Mesenchymal stem cell (in vitro differentiated cells and primary cell): ENCODE measurements around the gene PCDHGB3.

Experiments
- DNase-seq: peaks from one replicate; pipeline ENCODE4 v3.0.0-alpha.2; 2013
- H2AFZ ChIP-seq: one replicate; pipeline ENCODE4 v1.6.1; 2013; ENCODE audit warnings: low read depth, mild to moderate bottlenecking, control low read depth, inconsistent platforms, low read length, moderate library complexity
- H2AK5ac ChIP-seq: 2 replicates; pipeline ENCODE4 v1.6.1; 2013; ENCODE audit warnings: low read length, moderate library complexity, mild to moderate bottlenecking, inconsistent platforms; ENCODE audit not compliant: severe bottlenecking
- H2BK120ac ChIP-seq: one replicate; pipeline ENCODE4 v1.6.1; 2013; ENCODE audit warnings: low read depth, mild to moderate bottlenecking, inconsistent platforms, low read length, moderate library complexity
- H2BK12ac ChIP-seq, 2 experiments: one replicate each; pipeline ENCODE4 v1.6.1; 2013; ENCODE audit warnings: inconsistent platforms in 2 of 2, low read length in 2 of 2, mild to moderate bottlenecking in 2 of 2, moderate library complexity in 2 of 2, control low read depth in 1 of 2
- H2BK15ac ChIP-seq: one replicate; pipeline ENCODE4 v1.6.1; 2013; ENCODE audit warnings: mild to moderate bottlenecking, low read depth, inconsistent platforms; ENCODE audit not compliant: poor library complexity, severe bottlenecking
- H2BK5ac ChIP-seq: 2 replicates; pipeline ENCODE4 v1.6.1; 2013; ENCODE audit warnings: low read depth, mild to moderate bottlenecking, low read length, control low read depth, inconsistent platforms; ENCODE audit not compliant: poor library complexity, severe bottlenecking
- H3K14ac ChIP-seq, 2 experiments: one replicate each; pipeline ENCODE4 v1.6.1; 2013; ENCODE audit warnings: inconsistent platforms in 2 of 2, low read length in 2 of 2, control low read depth in 1 of 2, mild to moderate bottlenecking in 1 of 2, moderate library complexity in 1 of 2
- H3K18ac ChIP-seq, 2 experiments: one replicate each; pipeline ENCODE4 v1.6.1; 2013; ENCODE audit warnings: inconsistent platforms in 2 of 2, low read length in 2 of 2, control low read depth in 1 of 2, low read depth in 1 of 2, mild to moderate bottlenecking in 1 of 2
- H3K23ac ChIP-seq, 2 experiments: one replicate each; pipeline ENCODE4 v1.6.1; 2013; ENCODE audit warnings: inconsistent platforms in 2 of 2, low read length in 2 of 2, mild to moderate bottlenecking in 2 of 2, moderate library complexity in 2 of 2, control low read depth in 1 of 2
- H3K27ac ChIP-seq: 2 replicates; pipeline ENCODE4 v1.5.1; 2013; ENCODE audit warnings: mild to moderate bottlenecking, moderate library complexity, low read length, control low read depth, inconsistent platforms; ENCODE audit not compliant: poor library complexity, severe bottlenecking
- H3K27me3 ChIP-seq, 2 experiments: 2 replicates each; pipeline versions ENCODE4 v1.6.1 to v1.7.0; 2013; ENCODE audit warnings: low read length in 2 of 2, mild to moderate bottlenecking in 2 of 2, moderate library complexity in 2 of 2, control low read depth in 1 of 2, inconsistent platforms in 1 of 2; ENCODE audit not compliant: control insufficient read depth in 1 of 2, insufficient read depth in 1 of 2
- H3K36me3 ChIP-seq, 2 experiments: 2 replicates each; pipeline versions ENCODE4 v1.6.1 to v1.7.0; 2013; ENCODE audit warnings: low read length in 2 of 2, control low read depth in 1 of 2, inconsistent platforms in 1 of 2, low read depth in 1 of 2, mild to moderate bottlenecking in 1 of 2; ENCODE audit not compliant: insufficient read depth in 2 of 2, control insufficient read depth in 1 of 2
- H3K4ac ChIP-seq, 2 experiments: one replicate each; pipeline ENCODE4 v1.6.1; 2013; ENCODE audit warnings: inconsistent platforms in 2 of 2, low read length in 2 of 2, mild to moderate bottlenecking in 2 of 2, moderate library complexity in 2 of 2, control low read depth in 1 of 2, low read depth in 1 of 2
- H3K4me1 ChIP-seq: 2 replicates; pipeline ENCODE4 v1.6.1; 2013; ENCODE audit warnings: low read depth, low read length, control low read depth; ENCODE audit not compliant: control insufficient read depth, insufficient read depth
- H3K4me2 ChIP-seq: 2 replicates; pipeline ENCODE4 v1.6.1; 2013; ENCODE audit warnings: low read length, mild to moderate bottlenecking, inconsistent platforms; ENCODE audit not compliant: poor library complexity, severe bottlenecking
- H3K4me3 ChIP-seq, 2 experiments: 2 replicates each; pipeline versions ENCODE4 v1.5.1 to v1.7.0; 2013; ENCODE audit warnings: low read length in 2 of 2, mild to moderate bottlenecking in 2 of 2, control low read depth in 1 of 2, low read depth in 1 of 2; ENCODE audit not compliant: insufficient read depth in 1 of 2
- H3K79me1 ChIP-seq: replicated peaks from 2 replicates; pipeline ENCODE4 v1.6.1; 2013; ENCODE audit warnings: mild to moderate bottlenecking, control low read depth, low read length, inconsistent platforms; ENCODE audit not compliant: poor library complexity, severe bottlenecking
- H3K9ac ChIP-seq: 2 replicates; pipeline ENCODE4 v1.7.0; 2013; ENCODE audit warnings: mild to moderate bottlenecking, low read length, moderate library complexity
- H3K9me3 ChIP-seq: 2 replicates; pipeline ENCODE4 v1.7.0; 2013; ENCODE audit warnings: mild to moderate bottlenecking, low read length; ENCODE audit not compliant: control insufficient read depth
- H4K8ac ChIP-seq: one replicate; pipeline ENCODE4 v1.6.1; 2013; ENCODE audit warnings: inconsistent platforms, mild to moderate bottlenecking, low read length, moderate library complexity
- H4K91ac ChIP-seq: one replicate; pipeline ENCODE4 v1.6.1; 2013; ENCODE audit warnings: mild to moderate bottlenecking, low read length, inconsistent platforms
- WGBS: methylation state at CpG from one replicate; pipeline ENCODE4 v1.1.7; 2013; ENCODE audit warnings: mixed read lengths; 5-methylcytosine and 5-hydroxymethylcytosine counted together

PCDHGB3 gene

DNA sequence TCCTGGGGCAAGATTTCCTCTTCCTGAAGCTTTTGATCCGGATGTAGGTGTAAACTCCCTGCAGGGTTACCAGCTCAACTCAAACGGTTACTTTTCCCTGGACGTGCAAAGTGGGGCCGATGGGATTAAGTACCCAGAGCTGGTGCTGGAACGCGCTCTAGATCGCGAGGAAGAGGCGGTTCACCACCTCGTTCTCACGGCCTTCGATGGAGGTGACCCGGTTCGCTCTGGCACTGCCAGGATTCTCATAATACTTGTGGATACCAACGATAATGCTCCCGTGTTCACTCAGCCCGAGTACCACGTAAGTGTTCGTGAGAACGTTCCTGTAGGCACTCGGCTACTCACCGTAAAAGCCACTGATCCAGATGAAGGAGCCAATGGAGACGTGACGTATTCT, 14.4 kb upstream of the PCDHGB3 start:
- Histone ChIP-seq H3K4ac (no peak overlapping the region), H2AK5ac (no peak overlapping the region), H4K91ac (no peak overlapping the region), H3K9ac (no peak overlapping the region), H3K4me2 (no peak overlapping the region), H4K8ac (no peak overlapping the region), H3K27me3 (no peaks in the 10 kb centered on the region), H2BK120ac (no peak overlapping the region), H3K23ac (no peak overlapping the region), H3K79me1 (no peaks in the 10 kb centered on the region), H2BK5ac (no peak overlapping the region), H2BK12ac (no peak overlapping the region), H3K18ac (no peak overlapping the region), H2AFZ (no peak overlapping the region), H3K36me3 (no peaks in the 10 kb centered on the region), H3K27ac (no peak overlapping the region), H3K4me1 (peaks cover 1% of the 10 kb centered on the region), H3K4me3 (peak overlapping the region in 1 of 2 experiments; percentile 73), H3K9me3 (peaks cover 69% of the 10 kb centered on the region), H2BK15ac (no peak overlapping the region), H3K14ac (no peak overlapping the region)
- no peak for DNase-seq
- WGBS = 94% methylated on average over 24 of the region's 24 CpGs

DNA sequence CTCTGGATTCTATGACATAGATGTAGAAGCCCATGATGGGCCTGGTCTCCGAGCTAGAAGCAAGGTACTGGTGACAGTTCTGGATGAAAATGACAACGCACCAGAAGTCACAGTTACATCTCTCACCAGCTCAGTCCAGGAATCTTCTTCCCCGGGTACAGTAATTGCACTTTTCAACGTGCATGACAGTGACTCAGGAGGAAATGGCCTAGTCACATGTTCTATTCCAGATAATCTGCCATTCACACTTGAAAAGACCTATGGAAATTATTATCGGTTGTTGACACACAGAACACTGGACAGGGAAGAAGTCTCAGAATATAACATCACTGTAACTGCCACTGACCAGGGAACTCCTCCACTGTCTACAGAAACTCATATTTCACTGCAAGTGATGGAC, 13.9 kb upstream of the PCDHGB3 start:
- Histone ChIP-seq H3K27me3 (no peaks in the 10 kb centered on the region), H3K4me1 (peaks cover 1% of the 10 kb centered on the region), H2AFZ (no peak overlapping the region), H3K27ac (no peak overlapping the region), H3K18ac (no peak overlapping the region), H2BK120ac (no peak overlapping the region), H3K79me1 (no peaks in the 10 kb centered on the region), H4K91ac (no peak overlapping the region), H3K4ac (no peak overlapping the region), H3K36me3 (no peaks in the 10 kb centered on the region), H2BK15ac (no peak overlapping the region), H3K14ac (no peak overlapping the region), H3K4me2 (no peak overlapping the region), H3K23ac (no peak overlapping the region), H2AK5ac (no peak overlapping the region), H3K9ac (no peak overlapping the region), H3K4me3 (no peak overlapping the region), H2BK12ac (no peak overlapping the region), H3K9me3 (peaks cover 69% of the 10 kb centered on the region), H4K8ac (no peak overlapping the region), H2BK5ac (no peak overlapping the region)
- DNase-seq = no peak
- WGBS = 80% methylated on average over 5 of the region's 5 CpGs

DNA sequence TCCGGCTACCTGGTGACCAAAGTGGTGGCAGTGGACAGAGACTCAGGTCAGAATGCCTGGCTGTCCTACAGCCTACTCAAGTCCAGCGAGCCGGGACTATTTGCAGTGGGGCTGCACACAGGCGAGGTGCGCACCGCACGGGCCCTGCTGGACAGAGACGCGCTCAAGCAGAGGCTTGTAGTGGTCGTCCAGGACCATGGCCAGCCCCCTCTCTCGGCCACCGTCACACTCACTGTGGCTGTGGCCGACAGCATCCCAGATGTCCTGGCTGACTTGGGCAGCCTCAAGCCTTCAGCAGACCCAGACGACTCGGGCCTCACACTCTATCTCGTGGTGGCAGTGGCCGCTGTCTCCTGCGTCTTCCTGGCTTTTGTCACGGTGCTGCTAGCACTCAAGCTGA, 13.1 kb upstream of the PCDHGB3 start:
- 88% methylated on average over 19 of the region's 19 CpGs for WGBS
- H3K36me3 ChIP-seq = no peaks in the 10 kb centered on the region

DNA sequence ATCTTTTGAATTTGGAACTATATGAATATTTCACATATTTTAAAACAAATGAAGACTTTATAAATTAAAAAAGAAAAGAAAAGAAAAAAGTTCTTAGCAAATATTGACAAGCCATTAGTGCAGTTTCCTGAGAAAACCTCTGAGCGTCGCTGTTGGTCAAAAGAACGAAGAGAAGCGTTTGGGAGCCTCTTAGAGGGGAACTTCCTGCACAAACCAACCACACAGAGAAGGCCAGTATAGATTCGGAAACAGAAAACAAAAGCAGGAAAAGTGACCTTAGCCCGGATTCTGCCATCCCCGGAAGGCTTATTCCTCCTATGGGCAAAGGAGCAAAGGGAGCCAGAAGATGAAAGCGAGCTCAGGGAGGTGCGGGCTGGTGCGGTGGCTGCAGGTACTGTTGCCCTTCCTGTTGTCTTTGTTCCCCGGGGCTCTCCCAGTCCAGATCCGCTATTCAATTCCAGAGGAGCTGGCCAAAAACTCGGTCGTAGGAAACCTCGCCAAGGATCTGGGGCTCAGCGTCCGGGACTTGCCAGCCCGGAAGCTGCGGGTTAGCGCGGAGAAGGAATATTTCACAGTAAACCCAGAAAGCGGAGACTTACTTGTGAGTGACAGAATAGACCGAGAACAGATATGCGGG, 10.1 kb upstream of the PCDHGB3 start, which contains the start of gene PCDHGB2:
Gene PCDHGB2, plus strand, starts transcription at position 205 of the 637 bp plus-strand sequence. Its CDS starts 142 bp downstream, at position 347.
- no peak within 1 kb of the TSS for H3K4me2 ChIP-seq
- H3K4ac ChIP-seq = no peak within 1 kb of the TSS
- no peak within 1 kb of the TSS for H2BK5ac ChIP-seq
- H3K36me3 ChIP-seq = no peaks in the 10 kb centered on the region
- no peak within 1 kb of the TSS for H3K14ac ChIP-seq
- H3K79me1 ChIP-seq = no peaks in the 10 kb centered on the region
- no peak within 1 kb of the TSS for H3K9ac ChIP-seq
- H3K18ac ChIP-seq = no peak within 1 kb of the TSS
- H2BK120ac ChIP-seq = no peak within 1 kb of the TSS
- H3K27ac ChIP-seq = no peak within 1 kb of the TSS
- peak; percentile 1 for DNase-seq
- H4K8ac ChIP-seq = no peak within 1 kb of the TSS
- WGBS = 74% methylated on average over 23 of the region's 24 CpGs
- no peak within 1 kb of the TSS for H4K91ac ChIP-seq
- no peaks in the 10 kb centered on the region for H3K4me1 ChIP-seq
- H3K23ac ChIP-seq = no peak within 1 kb of the TSS
- no peak within 1 kb of the TSS for H2BK12ac ChIP-seq
- H3K27me3 ChIP-seq = no peaks in the 10 kb centered on the region
- no peak within 1 kb of the TSS for H2AFZ ChIP-seq
- no peak within 1 kb of the TSS for H2AK5ac ChIP-seq
- H3K4me3 ChIP-seq = peak within 1 kb of the TSS in 1 of 2 experiments; percentile 70
- H2BK15ac ChIP-seq = no peak within 1 kb of the TSS
- H3K9me3 ChIP-seq = peaks cover 78% of the 10 kb centered on the region

More for the DNA sequence above, 13.1 kb upstream of the PCDHGB3 start:
- Histone ChIP-seq H4K8ac (no peak overlapping the region), H3K4me1 (no peaks in the 10 kb centered on the region), H2BK12ac (no peak overlapping the region), H2BK15ac (no peak overlapping the region), H3K4me3 (peak overlapping the region in 1 of 2 experiments; percentile 19), H3K27ac (no peak overlapping the region), H3K27me3 (no peaks in the 10 kb centered on the region), H3K4me2 (no peak overlapping the region), H3K14ac (no peak overlapping the region), H2BK120ac (no peak overlapping the region), H3K18ac (no peak overlapping the region), H3K79me1 (no peaks in the 10 kb centered on the region), H3K9me3 (peaks cover 70% of the 10 kb centered on the region), H3K9ac (no peak overlapping the region), H3K23ac (no peak overlapping the region), H3K4ac (no peak overlapping the region), H2AFZ (no peak overlapping the region), H2BK5ac (no peak overlapping the region), H4K91ac (no peak overlapping the region), H2AK5ac (no peak overlapping the region)
- DNase-seq = no peak
